Bronchial epithelial cell (primary cell): ENCODE measurements around the gene TMEM218. TPM values are rescaled to one million over a fixed set of nuclear protein-coding genes. Genes with fewer than 3 reads are reported as not detected.

Experiments used
- DNase-seq: peaks from one replicate; pipeline ENCODE4 v3.0.0-alpha.2; 2010; ENCODE audit warnings: low read depth
- FAIRE-seq: peaks from 2 replicates; lab custom pipeline; 2011; peaks lifted over from hg19 to GRCh38; lab: Jason Lieb, UNC
- H3K27me3 ChIP-seq: 2 replicates; pipeline ENCODE4 v1.5.1; 2011; ENCODE audit warnings: low read length; ENCODE audit not compliant: control insufficient read depth, insufficient read depth
- H3K36me3 ChIP-seq: 2 replicates; pipeline ENCODE4 v1.5.1; 2011; ENCODE audit warnings: low read length; ENCODE audit not compliant: control insufficient read depth, insufficient read depth
- H3K4me3 ChIP-seq: 2 replicates; pipeline ENCODE4 v1.5.1; 2011; ENCODE audit warnings: mild to moderate bottlenecking, low read depth, low read length, control low read depth
- total RNA-seq: library from RNA; depleted of rRNA; stranded (reverse); fragments of >200 nt; gene quantifications from 2 replicates; pipeline ENCODE4 v1.2.1, GENCODE V29; 2014
- TF ChIP-seq, protein P1 (sequence below): IDR thresholded peaks from 2 replicates; pipeline ENCODE4 v1.5.1; 2011; ENCODE audit warnings: mild to moderate bottlenecking, moderate library complexity, low read length, control low read depth, inconsistent platforms; ENCODE audit not compliant: insufficient read depth, severe bottlenecking

The TMEM218 gene
- total RNA-seq, 1 donor from 2014 or later = 28.4 TPM

DNA sequence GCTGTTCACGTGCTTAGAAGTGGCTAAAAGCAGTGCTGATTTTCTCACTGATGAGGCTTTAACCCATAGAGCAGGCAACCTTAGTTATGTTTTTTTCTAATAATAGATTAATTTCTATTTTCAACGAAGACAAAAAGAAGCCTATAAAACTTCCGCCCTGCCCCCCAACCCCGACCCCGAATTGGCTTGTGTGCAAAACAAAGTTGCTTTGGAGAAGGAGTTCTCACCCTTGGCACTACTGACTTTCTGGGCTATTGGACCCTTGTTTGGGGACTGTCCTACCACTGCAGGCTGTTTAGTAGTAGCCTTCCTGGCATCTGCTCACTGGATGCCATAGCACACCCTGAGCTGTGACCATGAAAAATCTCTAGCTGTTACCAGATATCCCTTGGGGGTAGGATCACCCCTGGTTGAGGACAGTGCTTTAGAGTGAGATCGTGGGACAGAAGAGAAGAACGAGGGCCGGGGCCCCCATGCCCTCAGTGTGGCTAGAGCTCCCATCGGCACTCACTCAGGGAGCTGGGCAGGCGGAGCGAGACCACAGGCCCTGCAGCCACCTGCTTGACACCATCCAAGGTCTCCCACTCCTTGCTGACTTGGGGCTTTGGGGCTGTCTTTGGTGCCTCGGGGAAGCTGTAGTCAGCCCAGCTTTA lies 31.4 kb downstream of the TMEM218 start:
- no peaks in the 10 kb centered on the region for H3K36me3 ChIP-seq
- H3K27me3 ChIP-seq = no peaks in the 10 kb centered on the region
- FAIRE-seq (no peak), DNase-seq (no peak)
- no peak overlapping the region for H3K4me3 ChIP-seq
- TF ChIP-seq, protein P1, sequence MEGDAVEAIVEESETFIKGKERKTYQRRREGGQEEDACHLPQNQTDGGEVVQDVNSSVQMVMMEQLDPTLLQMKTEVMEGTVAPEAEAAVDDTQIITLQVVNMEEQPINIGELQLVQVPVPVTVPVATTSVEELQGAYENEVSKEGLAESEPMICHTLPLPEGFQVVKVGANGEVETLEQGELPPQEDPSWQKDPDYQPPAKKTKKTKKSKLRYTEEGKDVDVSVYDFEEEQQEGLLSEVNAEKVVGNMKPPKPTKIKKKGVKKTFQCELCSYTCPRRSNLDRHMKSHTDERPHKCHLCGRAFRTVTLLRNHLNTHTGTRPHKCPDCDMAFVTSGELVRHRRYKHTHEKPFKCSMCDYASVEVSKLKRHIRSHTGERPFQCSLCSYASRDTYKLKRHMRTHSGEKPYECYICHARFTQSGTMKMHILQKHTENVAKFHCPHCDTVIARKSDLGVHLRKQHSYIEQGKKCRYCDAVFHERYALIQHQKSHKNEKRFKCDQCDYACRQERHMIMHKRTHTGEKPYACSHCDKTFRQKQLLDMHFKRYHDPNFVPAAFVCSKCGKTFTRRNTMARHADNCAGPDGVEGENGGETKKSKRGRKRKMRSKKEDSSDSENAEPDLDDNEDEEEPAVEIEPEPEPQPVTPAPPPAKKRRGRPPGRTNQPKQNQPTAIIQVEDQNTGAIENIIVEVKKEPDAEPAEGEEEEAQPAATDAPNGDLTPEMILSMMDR = no peak

DNA sequence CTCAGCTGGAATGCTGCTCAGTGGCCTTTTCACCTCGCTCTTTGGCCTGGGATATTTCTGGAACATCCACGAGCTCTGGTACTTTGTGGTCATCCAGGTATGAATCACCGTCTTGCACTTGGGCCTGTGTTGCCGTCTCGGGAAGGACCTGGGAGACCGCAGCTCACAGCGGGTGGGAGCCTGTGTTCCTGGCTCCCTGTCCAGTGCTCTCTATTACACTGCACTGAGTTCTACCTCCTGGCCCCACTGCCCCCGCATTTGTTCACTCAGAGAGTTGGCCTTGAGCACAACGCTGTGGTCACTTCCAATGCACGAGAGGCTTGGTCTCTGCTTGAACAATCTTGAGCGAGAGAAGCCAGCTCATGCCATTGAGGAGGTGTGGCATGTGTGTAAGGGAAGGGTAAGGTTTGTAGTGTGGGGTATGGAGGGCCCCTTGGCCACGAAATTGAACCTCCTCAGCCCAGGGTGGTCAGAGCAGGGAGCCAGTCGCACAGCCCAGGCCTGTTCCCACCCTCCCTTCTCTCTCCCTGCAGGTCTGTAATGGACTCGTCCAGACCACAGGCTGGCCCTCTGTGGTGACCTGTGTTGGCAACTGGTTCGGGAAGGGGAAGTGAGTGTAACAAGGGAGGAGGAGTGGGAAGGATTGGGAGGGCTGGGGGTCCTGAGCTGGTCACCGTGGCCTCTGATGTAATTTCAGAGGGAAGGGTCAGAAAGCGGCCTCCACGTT lies 32.1 kb downstream of the TMEM218 start:
- FAIRE-seq (no peak), DNase-seq (no peak)

DNA sequence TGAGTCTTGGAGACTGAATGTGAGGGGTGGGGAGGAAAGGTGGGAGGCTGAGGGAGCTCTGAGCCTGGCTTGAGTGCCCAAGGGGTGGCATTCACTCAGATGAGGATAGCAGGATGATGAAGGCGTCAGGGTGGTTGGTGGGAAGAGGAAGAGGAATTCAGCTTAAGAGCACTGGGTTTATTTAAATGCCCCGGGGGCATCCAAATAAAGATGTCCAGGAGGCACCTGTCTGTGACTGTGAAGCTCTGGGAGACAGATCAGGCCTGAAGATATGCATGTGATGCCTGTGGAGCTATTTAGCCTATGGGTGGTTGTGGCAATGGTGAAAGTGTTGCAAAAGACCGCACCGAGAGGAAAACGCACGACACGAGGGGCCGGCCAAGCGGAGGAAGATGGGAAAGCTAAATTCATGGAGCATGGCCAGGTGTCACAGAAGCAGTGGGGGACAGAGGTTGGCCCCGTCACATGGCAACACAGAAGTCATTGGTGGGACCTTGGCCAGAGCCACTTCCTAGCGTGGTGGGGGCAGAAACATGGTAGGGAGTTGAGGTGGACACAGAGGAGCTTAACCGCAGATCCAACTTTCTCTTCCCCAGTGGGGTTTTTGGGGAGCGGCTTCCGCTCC lies 32.8 kb downstream of the TMEM218 start:
- FAIRE-seq = no peak
- TF ChIP-seq, protein P1 = no peak
- Histone ChIP-seq H3K4me3 (no peak overlapping the region), H3K27me3 (no peaks in the 10 kb centered on the region), H3K36me3 (no peaks in the 10 kb centered on the region)
- no peak for DNase-seq

More for the DNA sequence above, 32.1 kb downstream of the TMEM218 start:
- H3K36me3 ChIP-seq = no peaks in the 10 kb centered on the region
- TF ChIP-seq, protein P1 = no peak
- no peak overlapping the region for H3K4me3 ChIP-seq
- H3K27me3 ChIP-seq = no peaks in the 10 kb centered on the region

DNA sequence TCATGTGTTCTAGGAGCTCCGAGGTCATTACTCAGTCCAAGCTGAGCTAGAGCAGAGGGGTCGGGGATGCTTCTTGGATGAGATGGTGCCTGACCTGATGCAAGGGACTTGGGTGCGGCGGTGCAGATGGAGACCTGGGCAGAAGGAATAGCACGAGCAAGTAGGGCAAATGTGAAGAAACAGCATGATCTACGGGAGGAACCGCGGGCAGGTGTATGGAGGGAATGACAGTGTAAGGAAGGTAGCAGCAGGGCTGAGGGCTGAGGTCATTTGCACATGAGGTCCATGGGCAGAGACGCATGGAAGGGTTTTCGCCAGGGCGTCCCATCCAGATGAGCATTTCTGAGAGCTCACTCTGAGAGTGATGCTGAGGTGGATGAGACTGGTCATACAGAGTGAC lies 33.4 kb downstream of the TMEM218 start:
- Histone ChIP-seq H3K36me3 (no peaks in the 10 kb centered on the region), H3K4me3 (no peak overlapping the region), H3K27me3 (no peaks in the 10 kb centered on the region)
- DNase-seq (no peak), FAIRE-seq (no peak)
- TF ChIP-seq, protein P1 = no peak

DNA sequence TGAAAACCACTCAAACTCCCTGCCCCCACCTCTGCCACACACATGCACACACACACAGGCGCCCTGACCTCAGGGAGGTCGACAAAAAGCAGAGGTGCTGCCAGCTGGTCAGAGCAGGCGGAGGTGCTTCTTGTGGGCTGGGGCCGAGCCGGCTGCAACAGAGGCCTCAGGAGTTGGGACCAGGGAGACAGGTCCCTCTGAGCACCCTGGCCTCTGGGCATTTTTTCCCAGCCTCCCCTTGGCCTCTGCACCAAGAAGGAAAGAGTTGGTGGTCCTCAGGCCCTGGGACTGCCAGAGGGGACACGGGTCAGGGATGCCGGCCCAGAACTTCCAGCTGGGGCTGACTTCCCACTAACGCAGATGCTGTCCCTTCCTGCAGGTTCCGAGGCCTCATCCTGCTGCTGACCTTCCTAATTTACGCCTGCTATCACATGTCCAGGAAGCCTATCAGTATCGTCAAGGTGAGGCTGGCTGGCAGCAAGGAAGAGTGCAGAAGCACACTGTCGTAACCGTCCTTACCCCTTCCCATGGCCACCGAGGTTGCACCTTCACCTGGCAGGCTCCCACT lies 35.0 kb downstream of the TMEM218 start:
- no peak for FAIRE-seq
- Histone ChIP-seq H3K27me3 (no peaks in the 10 kb centered on the region), H3K36me3 (no peaks in the 10 kb centered on the region), H3K4me3 (no peak overlapping the region)
- TF ChIP-seq, protein P1 = no peak
- DNase-seq = no peak
